K562 (cell line): Measurements from ENCODE around the gene TCF19. TPM values are rescaled to one million over a fixed set of nuclear protein-coding genes. Genes with fewer than 3 reads are reported as not detected.

Experiments
- BDP1 ChIP-seq: IDR thresholded peaks from 3 replicates; pipeline ENCODE4 v1.6.1; 2011; ENCODE audit not compliant: insufficient read length, insufficient read depth
- EHMT2 ChIP-seq: fragments of 450-650 bp; IDR thresholded peaks from 2 replicates; pipeline ENCODE4 v1.6.1; 2018; ENCODE audit warnings: antibody characterized with exemption
- GTF2E2 ChIP-seq: fragments of 200-800 bp; sonication (Bioruptor generic); IDR thresholded peaks from 2 replicates; pipeline ENCODE4 v1.6.1; 2016; ENCODE audit warnings: missing genetic modification characterization, missing compliant biosample characterization
- HSF4 ChIP-seq: fragments of 250-450 bp; sonication (Bioruptor Pico); IDR thresholded peaks from 2 replicates; pipeline ENCODE4 v2.1.2; 2022; ENCODE audit warnings: mild to moderate bottlenecking, moderate library complexity, borderline replicate concordance
- KAT7 ChIP-seq: sonication (generic); formaldehyde crosslinking; IDR thresholded peaks from 2 replicates; pipeline ENCODE4 v1.8.0; 2022; ENCODE audit warnings: missing genetic modification reagents, mild to moderate bottlenecking, borderline replicate concordance
- MTF1 ChIP-seq: fragments of 250-450 bp; sonication (Bioruptor Pico); IDR thresholded peaks from 2 replicates; pipeline ENCODE4 v1.9.0; 2021; ENCODE audit warnings: moderate library complexity, mild to moderate bottlenecking, inconsistent platforms, borderline replicate concordance
- THRAP3 ChIP-seq: fragments of 450-650 bp; IDR thresholded peaks from 2 replicates; pipeline ENCODE4 v1.6.1; 2016; ENCODE audit warnings: mild to moderate bottlenecking, inconsistent platforms, borderline replicate concordance
- ZBTB1 ChIP-seq: sonication (generic); formaldehyde crosslinking; IDR thresholded peaks from 2 replicates; pipeline ENCODE4 v1.8.1; 2023; ENCODE audit warnings: missing genetic modification reagents, low read depth, mild to moderate bottlenecking, borderline replicate concordance
- ZNF589 ChIP-seq: fragments of 200-800 bp; sonication (Bioruptor generic); IDR thresholded peaks from 2 replicates; pipeline ENCODE4 v1.6.1; 2016; ENCODE audit warnings: low read depth, missing genetic modification characterization, missing compliant biosample characterization
- polyA plus RNA-seq, 8 experiments: library from polyadenylated mRNA; depleted of rRNA in 4 of 8; stranded (reverse) in 5 of 8; unstranded in 3 of 8; fragments of >200 nt; fragmentation: Nextera tagmentation in 2 of 8; fragmentation: Illumina TruSeq in 1 of 8; extraction: Ambion mirVana in 2 of 8; extraction: Trizol in 1 of 8; gene quantifications; 2 replicates each; pipeline versions ENCODE4 v1.2.1 to v1.2.3, GENCODE V29; 2011 to 2014; ENCODE audit warnings: inconsistent platforms in 1 of 8, missing spikeins in 1 of 8
- total RNA-seq, 7 experiments: library from RNA; depleted of rRNA in 6 of 7; stranded (reverse); fragments of >200 nt in 6 of 7; fragmentation: Illumina TruSeq in 2 of 7; extraction: Trizol in 2 of 7; gene quantifications; 2 replicates each; pipeline versions ENCODE4 v1.2.1 to v1.2.3, GENCODE V29; 2011 to 2021; ENCODE audit warnings: low replicate concordance in 1 of 7
- TF ChIP-seq, protein P1 (sequence below): fragments of 450-650 bp; IDR thresholded peaks from 2 replicates; pipeline ENCODE4 v1.6.1; 2017; ENCODE audit warnings: antibody characterized with exemption, mild to moderate bottlenecking

TCF19 gene
- total and polyA plus RNA-seq, 9 of the 15 experiments (the other 6 are each of a cell fraction or from before 2014, with no cell fraction given) = 4.2 to 42.5 (median 25.7) TPM

DNA sequence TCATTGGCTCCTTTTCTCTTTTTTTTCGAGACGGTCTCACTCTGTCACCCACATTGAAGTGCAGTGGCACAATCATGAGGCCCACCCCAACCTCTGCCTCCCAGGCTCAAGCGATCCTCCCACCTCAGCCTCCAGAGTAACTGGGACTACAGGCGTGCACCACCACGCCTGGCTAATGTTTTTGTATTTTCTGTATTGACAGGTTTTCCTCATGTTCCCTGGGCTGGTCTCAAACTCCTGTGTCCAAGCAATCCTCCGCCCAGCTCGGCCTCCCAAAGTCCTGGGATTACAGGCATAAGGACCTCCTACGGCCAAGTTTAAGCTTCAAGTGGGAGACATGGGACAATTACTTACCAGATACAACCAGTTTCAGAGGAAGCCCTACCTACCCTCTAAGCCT, 21.5 kb downstream of the TCF19 start (continued):
- no peak for TF ChIP-seq HSF4
- TF ChIP-seq, protein P1, sequence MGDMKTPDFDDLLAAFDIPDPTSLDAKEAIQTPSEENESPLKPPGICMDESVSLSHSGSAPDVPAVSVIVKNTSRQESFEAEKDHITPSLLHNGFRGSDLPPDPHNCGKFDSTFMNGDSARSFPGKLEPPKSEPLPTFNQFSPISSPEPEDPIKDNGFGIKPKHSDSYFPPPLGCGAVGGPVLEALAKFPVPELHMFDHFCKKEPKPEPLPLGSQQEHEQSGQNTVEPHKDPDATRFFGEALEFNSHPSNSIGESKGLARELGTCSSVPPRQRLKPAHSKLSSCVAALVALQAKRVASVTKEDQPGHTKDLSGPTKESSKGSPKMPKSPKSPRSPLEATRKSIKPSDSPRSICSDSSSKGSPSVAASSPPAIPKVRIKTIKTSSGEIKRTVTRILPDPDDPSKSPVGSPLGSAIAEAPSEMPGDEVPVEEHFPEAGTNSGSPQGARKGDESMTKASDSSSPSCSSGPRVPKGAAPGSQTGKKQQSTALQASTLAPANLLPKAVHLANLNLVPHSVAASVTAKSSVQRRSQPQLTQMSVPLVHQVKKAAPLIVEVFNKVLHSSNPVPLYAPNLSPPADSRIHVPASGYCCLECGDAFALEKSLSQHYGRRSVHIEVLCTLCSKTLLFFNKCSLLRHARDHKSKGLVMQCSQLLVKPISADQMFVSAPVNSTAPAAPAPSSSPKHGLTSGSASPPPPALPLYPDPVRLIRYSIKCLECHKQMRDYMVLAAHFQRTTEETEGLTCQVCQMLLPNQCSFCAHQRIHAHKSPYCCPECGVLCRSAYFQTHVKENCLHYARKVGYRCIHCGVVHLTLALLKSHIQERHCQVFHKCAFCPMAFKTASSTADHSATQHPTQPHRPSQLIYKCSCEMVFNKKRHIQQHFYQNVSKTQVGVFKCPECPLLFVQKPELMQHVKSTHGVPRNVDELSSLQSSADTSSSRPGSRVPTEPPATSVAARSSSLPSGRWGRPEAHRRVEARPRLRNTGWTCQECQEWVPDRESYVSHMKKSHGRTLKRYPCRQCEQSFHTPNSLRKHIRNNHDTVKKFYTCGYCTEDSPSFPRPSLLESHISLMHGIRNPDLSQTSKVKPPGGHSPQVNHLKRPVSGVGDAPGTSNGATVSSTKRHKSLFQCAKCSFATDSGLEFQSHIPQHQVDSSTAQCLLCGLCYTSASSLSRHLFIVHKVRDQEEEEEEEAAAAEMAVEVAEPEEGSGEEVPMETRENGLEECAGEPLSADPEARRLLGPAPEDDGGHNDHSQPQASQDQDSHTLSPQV = no peak
- no peak for TF ChIP-seq THRAP3
- no peak for TF ChIP-seq GTF2E2 (tag)
- TF ChIP-seq ZBTB1 (CRISPR knock-in tag) = no peak
- TF ChIP-seq BDP1 = no peak
- no peak for TF ChIP-seq ZNF589 (CRISPR knock-in tag)
- no peak for TF ChIP-seq MTF1 (CRISPR knock-in tag)
- no peak for TF ChIP-seq EHMT2
- no peak for TF ChIP-seq KAT7 (CRISPR knock-in tag)
